NCI-H1694 treated with DMSO at 0.1 percent for 48 hours (cell line): ENCODE data around the gene ALPI.
"Not testable (repeated sequence)": the region's sequence is repeated elsewhere in the genome, so short reads cannot be mapped to it uniquely, and the experiment has no call there.

Source experiments
- DNase-seq: peaks from one replicate; lab custom pipeline; 2025; lab: John Stamatoyannopoulos, UW

The ALPI gene

DNA sequence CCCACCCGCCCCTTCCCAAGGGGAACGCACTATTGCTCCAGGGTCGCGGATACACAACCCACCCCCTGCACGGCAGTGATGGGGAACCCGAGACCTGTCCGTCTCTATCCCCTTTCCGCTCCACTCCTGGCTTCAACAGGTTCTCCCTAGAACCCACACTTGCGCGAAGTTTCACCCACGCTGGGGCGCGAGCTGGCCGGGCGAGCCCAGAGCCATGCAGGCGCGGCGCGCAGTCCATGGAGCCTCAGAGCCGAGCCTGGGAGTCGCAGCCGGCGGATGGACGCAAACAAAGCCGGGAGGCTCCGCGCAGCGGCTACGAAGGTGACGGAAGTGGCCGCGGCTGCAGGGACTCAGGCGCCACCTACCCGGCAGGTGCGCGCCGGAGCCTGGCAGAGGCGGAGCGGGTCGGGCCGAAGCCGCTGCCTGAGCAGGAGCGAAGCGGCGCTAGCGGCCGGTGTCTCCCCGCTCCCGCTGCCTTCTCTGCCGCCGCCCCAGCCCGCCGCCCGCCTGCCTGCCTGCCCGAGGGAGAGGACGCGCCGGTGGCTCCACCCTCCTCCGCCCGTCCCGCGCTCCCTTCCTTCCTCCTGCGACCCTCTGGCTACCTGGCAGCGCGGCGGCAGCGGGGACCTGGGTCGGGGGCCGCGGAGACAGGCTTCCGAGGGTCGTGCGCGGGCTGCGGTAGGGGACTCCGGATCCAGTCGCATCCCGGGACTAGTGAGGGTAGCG lies 35.3 kb upstream of the ALPI start:
- DNase-seq = no peak

DNA sequence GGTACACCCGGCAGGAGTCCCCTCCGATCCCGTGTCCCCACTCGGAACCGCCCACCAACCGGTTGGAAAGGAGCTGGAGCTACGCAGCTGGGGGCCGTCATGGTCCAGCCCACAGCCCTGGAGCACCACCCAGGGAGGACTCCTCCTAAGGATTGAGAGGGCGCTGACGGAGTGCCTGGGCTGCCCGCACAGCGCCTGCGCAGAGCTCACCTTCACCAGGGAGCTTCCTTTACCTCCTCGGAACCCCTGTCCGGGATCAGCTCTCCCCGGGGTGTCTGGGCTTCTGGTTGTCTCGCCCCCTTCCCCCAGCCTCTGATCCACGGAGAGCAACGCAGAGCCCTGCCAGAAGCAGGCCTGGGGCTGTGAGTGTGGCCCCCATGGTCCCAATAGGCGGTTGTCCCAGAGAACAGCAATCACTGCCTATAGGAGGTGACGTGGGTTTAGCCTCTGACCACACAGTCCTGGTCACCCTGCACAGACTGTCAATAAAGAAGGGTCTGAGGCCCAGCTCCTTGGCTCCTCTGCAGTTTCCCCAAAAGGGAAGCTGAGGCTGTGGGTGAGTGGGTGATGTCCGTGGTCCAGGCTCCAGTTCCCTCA lies 34.7 kb upstream of the ALPI start:
- no peak for DNase-seq

DNA sequence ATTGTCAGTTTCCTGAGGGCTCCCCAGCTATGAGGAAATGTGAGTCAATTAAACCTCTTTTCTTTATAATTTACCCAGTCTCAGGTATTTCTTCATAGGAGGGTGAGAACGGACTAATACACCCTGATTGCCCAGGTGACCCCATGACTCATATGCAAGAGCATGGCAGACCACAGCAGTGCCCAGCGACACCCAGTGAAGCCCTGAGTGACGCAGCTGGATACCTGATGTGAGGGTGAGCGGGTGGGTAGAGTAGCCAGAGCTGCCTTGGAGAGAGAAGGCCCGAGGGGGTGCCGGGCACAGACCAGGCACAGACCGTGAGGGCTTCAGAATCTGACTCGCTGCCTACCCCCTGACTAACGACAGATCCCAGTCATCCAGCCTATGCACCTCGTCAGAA lies 33.9 kb upstream of the ALPI start:
- DNase-seq = no peak

DNA sequence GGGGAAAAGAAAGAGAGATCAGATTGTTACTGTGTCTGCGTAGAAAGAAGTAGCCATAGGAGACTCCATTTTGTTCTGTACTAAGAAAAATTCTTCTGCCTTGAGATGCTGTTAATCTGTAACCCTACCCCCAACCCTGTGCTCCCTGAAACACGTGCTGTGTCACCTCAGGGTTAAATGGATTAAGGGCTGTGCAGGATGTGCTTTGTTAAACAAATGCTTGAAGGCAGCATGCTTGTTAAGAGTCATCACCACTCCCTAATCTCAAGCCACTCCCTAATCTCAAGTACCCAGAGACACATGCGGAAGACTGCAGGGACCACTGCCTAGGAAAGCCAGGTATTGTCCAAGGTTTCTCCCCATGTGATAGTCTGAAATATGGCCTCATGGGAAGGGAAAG lies 33.0 kb upstream of the ALPI start:
- not testable (repeated sequence) for DNase-seq

DNA sequence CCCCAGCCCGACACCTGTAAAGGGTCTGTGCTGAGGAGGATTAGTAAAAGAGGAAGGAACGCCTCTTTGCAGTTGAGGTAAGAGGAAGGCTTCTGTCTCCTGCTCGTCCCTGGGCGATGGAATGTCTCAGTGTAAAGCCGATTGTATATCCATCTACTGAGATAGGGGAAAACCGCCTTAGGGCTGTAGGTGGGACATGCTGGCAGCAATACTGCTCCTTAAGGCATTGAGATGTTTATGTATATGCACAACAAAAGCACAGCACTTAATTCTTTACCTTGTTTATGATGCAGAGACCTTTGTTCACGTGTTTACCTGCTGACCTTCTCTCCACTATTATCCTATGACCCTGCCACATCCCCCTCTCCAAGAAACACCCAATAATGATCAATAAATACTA lies 32.5 kb upstream of the ALPI start:
- DNase-seq = not testable (repeated sequence)

DNA sequence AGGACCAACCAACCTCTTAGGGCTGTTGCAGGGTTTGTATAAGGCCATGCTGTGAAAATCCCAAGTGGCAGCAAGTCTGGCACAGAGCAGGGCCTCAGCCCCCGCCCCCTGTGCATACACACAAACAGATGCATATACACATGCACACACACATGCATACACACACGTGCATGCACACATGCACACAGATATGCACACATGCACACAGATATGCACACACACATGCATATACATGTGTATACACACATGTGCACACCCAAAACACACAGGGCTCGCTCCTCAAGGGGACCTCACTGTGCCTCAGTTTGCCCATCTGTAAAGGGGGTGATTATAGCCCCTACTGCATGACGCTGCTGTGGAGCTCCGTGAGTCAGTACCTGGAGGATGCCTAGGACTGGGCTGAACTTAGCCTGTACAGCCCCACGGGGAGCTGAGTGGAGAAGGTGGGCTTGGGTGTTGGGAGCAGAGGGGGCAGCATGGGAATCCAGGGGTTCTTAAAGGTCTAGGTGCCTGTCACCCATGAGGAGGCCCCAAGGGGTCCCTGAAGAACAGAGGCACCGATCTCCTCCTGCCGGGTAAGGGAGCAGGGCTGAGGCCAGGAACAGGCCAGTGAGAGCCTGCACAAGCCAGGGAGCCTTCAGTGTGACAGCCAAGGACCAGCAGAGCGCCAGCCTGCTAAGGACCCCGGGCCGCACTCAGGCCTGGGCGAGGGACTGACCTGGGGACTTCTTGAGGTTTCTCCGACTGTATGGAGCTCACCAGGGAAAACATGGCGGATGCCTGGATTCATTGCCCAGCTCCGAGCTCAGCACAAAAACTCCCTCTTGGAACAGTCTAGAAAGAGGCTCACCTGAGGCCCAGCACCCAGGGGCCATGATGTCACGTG lies 24.0 kb upstream of the ALPI start:
- DNase-seq = no peak

DNA sequence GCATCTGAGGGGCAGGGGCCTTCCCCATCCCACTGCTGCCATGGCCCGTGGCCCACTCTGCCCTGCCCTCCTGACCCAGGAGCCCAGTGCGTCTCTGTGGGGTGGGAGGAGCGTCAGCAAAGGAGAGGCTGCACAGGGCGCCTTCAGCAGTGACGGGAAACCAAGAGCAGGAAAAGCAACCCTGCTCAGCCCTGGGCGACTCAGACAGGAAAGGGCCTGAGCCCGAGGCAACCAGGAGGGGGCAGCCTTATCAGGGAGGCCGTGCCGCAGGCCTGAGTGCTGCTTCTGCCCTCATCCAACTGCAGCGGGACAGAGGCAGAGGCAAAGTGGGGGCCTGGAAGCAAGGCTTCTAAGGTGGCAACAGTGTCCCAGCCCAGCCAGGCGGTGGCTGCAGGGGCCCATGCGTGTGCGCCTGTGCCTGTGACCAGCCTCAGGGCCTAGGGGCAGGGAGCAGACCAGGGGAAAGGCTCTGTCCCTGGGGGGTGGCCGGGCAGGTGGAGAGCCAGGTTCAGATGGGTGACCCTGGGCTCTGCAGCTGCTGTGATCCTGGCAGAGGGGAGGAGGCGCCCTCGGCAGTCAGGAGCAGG lies 23.3 kb upstream of the ALPI start:
- DNase-seq = no peak

DNA sequence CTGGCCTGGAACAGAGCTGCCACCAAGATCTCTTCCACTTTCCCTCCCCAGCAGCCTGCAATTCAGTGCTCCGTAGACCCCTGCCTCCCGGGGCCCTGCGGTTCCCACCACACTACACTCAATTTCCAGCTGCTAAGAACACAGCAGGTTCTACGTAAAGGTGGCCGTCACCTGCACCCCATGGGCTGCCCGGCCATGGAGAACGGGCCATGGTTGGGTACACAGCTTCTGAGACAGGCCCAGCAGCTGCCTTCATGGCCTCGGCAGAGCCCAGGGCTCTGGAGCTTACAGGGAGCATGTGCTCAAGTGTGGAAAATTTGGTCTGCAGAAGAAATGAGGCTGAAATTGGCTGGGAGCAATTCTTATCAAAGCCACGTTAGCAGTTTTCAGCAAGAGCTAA lies 22.3 kb upstream of the ALPI start:
- not testable (repeated sequence) for DNase-seq

DNA sequence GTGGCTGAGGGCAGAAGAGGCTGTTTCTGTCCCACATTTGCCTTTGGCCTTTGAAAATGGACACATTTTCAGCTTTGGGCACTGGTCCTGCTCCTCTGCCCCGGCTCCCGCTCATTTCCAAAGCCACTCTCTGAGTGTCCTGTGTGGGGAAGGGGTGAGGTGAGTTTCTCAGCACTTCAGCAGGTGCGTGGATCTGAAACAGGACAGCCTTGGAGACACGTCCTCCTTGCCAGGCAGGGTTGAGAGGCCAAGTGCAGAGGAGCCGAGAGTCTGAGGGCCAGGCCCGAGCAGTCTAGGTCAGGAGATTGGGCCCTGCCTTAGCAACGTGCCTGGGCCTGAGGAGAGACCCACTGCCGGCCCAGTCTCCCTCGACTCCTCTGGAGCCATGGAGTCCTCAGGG lies 21.9 kb upstream of the ALPI start:
- DNase-seq = no peak

DNA sequence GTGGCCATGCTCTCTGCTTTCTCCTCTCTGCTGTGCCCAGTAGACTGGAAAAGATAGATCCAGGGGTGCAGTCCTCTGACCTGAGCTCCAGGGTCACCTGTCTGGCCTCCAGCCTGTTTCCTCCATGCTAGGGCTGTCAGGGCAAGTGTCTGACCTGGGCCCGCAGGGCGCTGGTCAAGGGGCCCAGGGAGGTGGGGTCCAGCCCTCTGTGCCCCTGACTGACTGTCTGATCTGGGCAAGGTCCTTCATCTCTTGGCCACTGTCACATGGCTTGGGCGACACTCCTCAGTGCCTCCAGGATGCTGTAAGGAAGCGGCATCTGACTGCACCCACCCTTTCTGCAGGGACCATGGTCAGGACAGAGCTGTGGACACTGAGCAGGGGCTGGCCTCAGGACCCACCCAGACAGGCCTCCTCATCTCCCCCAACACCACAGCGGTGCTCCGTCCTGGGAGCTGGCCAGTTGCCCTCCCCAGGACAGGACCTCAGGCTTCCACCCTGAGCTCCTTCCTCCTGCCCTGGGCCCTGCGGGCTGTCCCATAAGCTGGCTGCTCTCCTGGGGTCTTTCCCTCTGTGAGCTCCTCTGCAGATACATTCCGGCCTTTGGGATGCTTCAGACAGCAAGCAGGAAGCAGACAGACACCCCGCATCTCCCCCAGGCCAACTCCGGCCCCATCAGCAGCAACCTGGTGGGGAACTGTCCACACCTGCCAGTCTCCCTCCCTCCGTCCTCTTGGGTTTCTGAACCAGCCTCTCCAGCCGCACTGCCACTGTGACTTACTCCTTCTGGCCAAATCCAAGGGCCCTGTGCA lies 21.2 kb upstream of the ALPI start:
- no peak for DNase-seq

DNA sequence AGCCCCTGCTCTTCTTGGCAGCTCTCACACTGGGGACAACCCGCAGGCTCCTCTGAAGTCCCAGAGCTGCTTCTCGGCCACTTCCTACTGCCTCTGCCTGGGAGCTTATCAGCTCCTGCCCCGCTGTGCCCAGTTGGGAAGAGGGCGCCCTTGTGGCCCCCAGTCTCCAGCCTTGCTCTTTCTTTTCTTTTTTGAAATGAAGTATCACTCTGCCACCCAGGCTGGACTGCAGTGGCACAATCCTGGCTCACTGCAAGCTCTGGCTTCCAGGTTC lies 20.6 kb upstream of the ALPI start:
- DNase-seq = no peak

DNA sequence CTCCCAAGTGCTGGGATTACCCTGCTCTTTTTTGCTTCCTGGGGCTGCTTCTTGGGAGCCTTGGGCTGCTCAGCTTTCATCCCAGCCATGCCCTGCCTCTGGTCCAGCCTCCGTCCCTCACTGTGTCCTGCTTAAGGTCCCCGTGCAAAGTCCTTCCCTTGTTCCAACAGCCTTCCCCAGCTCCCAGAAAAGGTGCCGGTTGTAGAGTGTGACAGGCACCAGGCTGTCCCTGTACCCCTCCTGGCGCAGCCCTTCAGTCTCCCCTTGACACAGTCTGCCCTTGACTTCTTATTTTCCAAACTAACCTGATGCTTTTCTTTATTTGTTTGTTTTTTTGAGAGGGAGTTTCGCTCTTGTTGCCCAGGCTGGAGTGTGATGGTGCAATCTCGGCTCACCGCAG lies 20.1 kb upstream of the ALPI start:
- no peak for DNase-seq

DNA sequence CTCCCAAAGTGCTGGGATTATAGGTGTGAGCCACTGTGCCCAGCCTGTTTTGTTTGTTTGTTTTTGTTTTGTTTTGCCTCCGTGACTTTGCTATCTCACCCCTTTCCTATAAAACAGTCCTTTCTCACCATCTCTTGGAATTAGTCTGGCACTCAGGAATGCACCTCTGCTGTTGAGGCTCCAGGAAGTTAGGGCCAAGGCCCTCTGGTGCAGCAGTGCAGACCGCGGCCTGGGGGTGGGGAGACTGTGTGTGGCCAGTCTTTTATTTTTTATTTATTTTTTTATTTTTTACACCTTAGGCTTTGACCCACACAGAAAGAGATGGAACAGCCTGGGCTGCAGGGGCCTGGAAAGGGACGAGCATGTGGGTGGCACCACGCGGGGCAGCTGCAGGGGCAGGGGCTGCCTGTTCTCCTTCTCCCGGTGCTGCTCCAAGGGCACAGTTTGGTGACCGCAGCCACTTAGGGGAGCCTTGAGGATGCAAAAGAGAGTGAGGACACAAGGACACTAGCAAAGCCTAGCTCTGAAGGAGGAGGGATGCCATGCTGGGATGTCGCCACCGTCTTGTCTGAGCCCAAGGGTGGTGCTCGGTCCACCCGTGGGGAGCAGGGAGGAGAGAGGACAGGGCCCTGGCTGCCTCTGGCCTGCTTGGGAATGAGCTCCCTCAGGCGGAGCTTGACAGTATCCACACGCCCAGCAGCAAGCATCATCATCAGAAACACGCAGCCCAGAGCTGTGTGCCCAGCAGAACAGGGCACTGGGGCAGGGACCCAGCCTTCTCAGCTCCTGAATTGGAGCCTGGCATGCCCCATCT lies 19.4 kb upstream of the ALPI start:
- DNase-seq = no peak

DNA sequence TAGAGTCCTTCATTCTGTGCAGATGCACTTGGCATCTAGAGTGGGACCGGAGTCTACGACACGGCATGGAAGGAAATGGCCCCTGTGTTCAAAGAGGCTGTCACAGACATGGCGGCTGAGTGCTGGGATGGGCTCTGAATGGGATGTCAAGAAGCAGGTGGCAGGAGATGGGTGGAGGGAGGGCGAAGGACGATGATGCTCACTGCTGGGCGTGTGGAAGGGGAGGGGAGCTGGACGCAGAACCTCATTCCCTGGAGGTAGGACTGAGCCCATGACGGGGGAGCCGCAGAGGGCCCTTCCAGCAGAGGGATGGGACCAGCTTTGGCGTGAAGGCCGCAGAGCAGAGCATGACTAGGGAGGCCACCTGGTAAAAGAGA lies 18.8 kb upstream of the ALPI start:
- DNase-seq = no peak

DNA sequence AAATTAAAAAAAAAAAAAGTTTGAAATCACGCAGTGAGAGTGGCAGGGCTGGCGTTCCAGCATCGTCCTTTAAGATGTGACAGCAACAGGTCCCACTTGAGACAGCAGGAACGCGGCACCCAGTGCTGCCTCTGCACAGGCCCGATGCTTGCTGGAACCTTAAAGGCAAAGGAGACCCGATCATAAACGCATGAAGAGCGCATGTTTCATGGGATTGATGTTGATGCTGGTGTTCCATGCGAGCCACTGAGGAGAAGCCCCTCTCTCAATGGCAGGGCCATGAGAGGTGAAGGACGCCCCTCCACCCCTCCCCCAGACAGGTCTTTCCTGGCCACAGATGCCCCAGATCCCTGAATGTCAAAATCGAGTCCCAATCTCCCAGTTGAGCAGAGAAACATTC lies 17.9 kb upstream of the ALPI start:
- DNase-seq = no peak

DNA sequence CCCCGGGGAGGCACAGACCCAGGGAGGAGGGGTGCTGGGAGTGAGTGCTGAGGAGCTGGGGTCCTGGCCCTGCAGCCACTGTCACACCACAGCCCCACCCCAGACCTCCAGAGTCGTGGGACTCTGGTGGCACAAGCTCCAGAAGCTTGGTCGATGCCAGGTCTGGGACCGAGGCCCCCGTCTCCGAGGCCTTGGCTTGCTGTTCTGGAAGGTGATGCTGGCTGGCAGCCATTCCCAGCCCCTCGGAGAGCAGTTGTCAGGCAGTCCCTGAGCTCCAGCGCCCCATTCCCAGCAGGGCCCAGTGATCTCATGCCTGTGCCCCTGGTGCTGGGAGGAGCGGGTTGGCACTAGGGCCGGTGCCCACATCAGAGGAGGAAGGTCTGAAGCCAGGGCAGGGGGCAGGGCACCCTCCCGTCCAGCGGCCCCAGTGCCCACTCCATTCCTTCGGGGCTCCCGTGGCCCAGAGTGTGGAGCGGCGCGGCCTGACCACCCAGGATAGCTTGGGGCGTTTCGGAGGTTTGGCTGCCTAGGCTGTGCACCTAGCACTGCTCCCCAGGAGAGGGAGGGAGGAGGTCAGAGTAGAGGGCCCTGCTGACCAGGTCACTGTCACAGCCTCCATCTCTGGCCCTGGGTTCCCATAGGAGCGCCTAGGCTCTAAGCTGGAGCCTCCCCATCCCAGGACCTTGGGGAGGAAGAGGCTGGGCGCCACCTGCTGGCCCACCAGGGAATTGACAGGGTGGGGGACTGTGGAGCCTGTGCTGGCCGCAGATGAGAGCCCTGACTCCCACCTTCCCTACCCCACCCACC lies 16.8 kb upstream of the ALPI start:
- DNase-seq = no peak

DNA sequence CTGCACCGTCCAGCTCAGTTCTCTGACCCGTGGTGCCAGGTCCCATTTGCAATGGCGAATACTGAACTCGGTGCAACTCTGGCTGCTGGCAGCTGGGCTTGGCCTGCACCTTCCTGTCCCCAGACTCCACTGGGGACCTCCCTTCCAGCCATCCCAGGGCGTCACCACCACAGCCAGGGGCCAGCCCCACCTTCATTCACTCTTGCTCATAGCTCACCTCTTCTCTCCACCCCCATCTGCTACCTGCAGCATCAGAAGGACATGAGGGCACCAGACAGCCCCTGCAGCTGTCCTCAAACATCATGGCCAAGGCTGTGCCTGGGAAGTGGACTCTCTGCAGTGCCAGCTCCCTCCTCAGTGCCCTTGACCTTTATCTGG lies 16.2 kb upstream of the ALPI start:
- DNase-seq = no peak

DNA sequence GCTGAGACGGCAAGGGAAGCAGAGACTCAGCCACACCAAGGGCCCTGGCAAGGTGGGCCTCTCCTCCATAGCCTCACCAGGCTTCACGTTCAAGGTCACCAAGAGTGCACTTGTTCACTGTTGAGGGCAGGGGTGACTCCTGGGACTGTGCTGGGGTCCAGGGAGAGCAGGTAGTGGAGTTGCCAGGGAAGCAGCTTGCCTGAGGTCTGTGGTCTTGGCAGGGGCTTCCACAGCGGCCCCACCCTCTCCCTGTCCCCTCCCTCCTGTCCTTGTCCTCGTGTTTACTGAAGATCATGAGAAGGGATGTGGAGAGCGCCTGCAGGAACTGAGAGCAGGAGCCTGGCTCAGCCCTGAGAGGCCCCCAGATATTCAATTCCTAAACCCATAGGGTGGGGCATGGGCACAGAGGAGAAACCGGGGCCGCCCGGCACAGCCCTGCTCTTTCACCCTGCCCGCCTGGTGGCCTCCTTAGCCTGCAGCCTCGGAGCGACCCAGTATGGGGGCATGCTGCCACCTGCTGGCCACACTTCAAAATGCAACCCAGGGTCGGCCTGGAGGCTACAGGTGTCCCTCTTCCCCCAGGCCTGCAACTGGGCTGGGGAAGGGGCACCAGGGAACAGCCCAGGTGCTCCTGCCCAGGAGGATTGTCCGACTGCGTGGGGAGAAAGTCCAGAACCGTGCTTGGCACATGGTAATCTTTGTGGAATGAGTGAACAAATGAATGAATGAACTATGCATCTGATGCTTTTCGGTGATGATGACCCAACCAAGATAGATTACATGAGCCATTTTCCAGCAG lies 15.5 kb upstream of the ALPI start:
- peak; percentile 42 for DNase-seq

DNA sequence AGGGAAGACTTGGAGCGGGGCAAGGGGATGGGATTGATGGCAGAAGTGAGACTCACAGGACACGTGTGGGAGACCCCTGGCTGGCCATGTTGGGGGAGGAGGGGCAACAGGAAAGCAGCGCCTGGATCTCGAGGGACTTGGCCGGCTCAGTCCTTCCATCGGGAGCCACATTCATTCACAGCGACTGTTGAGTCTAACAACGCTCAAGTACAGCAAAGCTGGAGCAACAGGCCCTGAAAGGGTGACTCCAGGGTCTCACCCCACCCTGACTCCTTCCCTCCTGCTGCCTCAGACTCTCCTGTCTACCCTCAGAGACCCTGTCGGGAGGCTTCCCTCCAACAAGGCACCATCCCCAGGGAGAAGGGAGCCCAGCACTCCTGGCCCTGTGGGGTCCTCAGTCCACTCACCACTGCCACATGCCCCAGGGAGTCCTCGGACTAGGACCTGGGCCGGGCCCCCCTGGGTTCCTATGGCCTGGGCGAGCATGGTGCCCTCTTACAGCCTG lies 14.8 kb upstream of the ALPI start:
- DNase-seq = no peak
